Measurements from ENCODE around the gene PRAC2. TPM values are rescaled to one million over a fixed set of nuclear protein-coding genes. Genes with fewer than 3 reads are reported as not detected.

The PRAC2 gene
- total RNA-seq, 1 donor from 2014 or later: not detected

Small RNAs within 50 kb of the gene (small RNA-seq; reads per million reads assigned to genes)
- not detected for gene AC091179.2 (ENCODE audit: low replicate concordance)
- gene COX6B1P2 (ENCODE audit: low replicate concordance): not detected
- gene MIR3185 (ENCODE audit: low replicate concordance): not detected
- gene RF02132 (ENCODE audit: low replicate concordance): not detected
- not detected for gene RF02133 (ENCODE audit: low replicate concordance)
- gene RN7SL125P (ENCODE audit: low replicate concordance): not detected

Other genes with a start within 250 kb of the PRAC2 start
- gene HOXB1, start 192.2 kb upstream of the PRAC2 start, total RNA-seq: not detected
- not detected for gene HOXB2, start 178.1 kb upstream of the PRAC2 start, total RNA-seq
- not detected for gene HOXB4, start 144.8 kb upstream of the PRAC2 start, total RNA-seq
- gene HOXB3, start 132.9 kb upstream of the PRAC2 start, total RNA-seq: not detected
- gene HOXB5, start 129.4 kb upstream of the PRAC2 start, total RNA-seq: not detected
- not detected for gene HOXB6, start 118.2 kb upstream of the PRAC2 start, total RNA-seq
- gene HOXB7, start 112.2 kb upstream of the PRAC2 start, total RNA-seq: not detected
- 0.98 TPM for gene HOXB8, start 107.9 kb upstream of the PRAC2 start, total RNA-seq
- not detected for gene HOXB9, start 96.8 kb upstream of the PRAC2 start, total RNA-seq
- gene PRAC1, start 667 bp upstream of the PRAC2 start, total RNA-seq: not detected
- gene HOXB13, start 5.6 kb downstream of the PRAC2 start, total RNA-seq: not detected
- gene TTLL6, start 94.0 kb downstream of the PRAC2 start, total RNA-seq: 0.25 TPM
- 16.5 TPM for gene CALCOCO2, start 107.8 kb downstream of the PRAC2 start, total RNA-seq
- gene ATP5MC1, start 169.6 kb downstream of the PRAC2 start, total RNA-seq: 19.2 TPM
- gene UBE2Z, start 185.2 kb downstream of the PRAC2 start, total RNA-seq: 38.4 TPM
- 32.0 TPM for gene SNF8, start 221.7 kb downstream of the PRAC2 start, total RNA-seq
- gene GIP, start 245.4 kb downstream of the PRAC2 start, total RNA-seq: not detected

Data from temporal lobe (tissue), 2 donors.